ENCODE data around the gene ALDH1A3.

DNA sequence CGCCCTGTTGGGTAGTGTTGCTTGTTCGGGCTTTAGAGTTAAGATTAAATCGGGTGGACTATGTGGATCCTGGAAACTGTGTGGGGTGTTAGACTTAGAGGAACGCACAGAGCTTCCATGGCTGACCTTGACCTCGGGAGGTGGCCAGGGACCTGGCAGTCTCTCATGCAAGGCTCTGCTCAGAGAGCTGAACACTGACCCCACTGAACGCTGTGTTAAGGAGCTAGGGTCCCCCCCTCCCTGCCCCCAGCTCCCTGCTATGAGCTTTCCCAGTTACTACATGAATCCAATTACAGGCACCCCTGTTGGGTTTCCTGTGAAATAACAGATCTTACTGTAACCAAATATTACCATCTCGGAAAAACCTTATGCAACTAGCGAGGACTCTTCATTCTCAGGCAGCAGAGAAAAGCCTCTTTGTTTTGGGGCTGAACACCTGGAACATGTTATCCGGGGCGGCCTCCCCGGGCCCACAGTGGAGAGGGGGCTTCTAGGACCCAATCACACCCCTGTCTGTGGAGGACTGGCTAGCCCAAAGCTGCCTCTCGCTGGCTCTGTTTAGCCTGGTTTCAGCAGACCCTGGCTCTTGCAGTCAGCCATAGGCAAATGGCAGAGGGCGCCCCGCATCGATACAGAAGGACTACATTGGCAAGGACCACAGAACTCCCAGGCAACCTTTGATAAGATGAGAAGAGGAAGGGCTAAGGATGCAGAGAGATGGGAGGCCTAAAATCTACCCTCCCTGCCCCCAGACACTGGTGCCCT lies 25.8 kb upstream of the ALDH1A3 start:
- TF ChIP-seq CTCF (IDR thresholded peaks at IDR 0.05) (no peak), POLR2A (IDR thresholded peaks at IDR 0.05) (no peak), EP300 (IDR thresholded peaks at IDR 0.05; ENCODE audit: low read depth) (no peak), POLR2AphosphoS5 (IDR thresholded peaks at IDR 0.05) (no peak)
